HepG2 (cell line): ENCODE results near the gene RAB3B. TPM values are rescaled to one million over a fixed set of nuclear protein-coding genes. Genes with fewer than 3 reads are reported as not detected.
A peak's percentile ranks its signal among the peaks of the same experiment; 100 is the strongest.

ENCODE experiments used
- ATAC-seq: fragments of 200-7000 bp; cut with Tn5 transposase; 3 replicates; pipeline ENCODE4 v1.9.1; 2020; ENCODE audit warnings: mild to moderate bottlenecking, moderate library complexity
- BruUV-seq: library from RNA; stranded (reverse); fragments of 400-500 nt; replicated peaks from 2 replicates; lab custom pipeline; 2021; lab: Mats Ljungman, UMichigan
- CTCF ChIA-PET: fragments of 300-600 bp; formaldehyde crosslinking; extraction: SDS; loops from one replicate; lab custom pipeline; 2021; ENCODE audit warnings: low total read pairs, inconsistent platforms, low intra/inter-chr PET ratio; lab: Yijun Ruan, JAX
- POLR2A ChIA-PET: fragments of 350-600 bp; sonication (Branson Sonifier 250); formaldehyde crosslinking; loops from one replicate; lab custom pipeline; 2020; ENCODE audit warnings: antibody characterized with exemption, inconsistent platforms; lab: Yijun Ruan, JAX
- DNase-seq: peaks from one replicate; pipeline ENCODE4 v3.0.0-alpha.2; 2015; ENCODE audit warnings: low spot score
- FAIRE-seq: peaks from 3 replicates; lab custom pipeline; 2011; peaks lifted over from hg19 to GRCh38; lab: Jason Lieb, UNC
- H2AFZ ChIP-seq: one replicate; pipeline ENCODE4 v1.6.1; 2011; ENCODE audit warnings: low read length, inconsistent platforms
- H3K27ac ChIP-seq: fragments of 300-600 bp; 3 replicates; pipeline ENCODE4 v1.8.0; 2011; ENCODE audit warnings: mixed run types, mild to moderate bottlenecking, mixed read lengths, low read length, inconsistent platforms; ENCODE audit not compliant: insufficient read depth; ENCODE audit errors: extremely low read length
- H3K27me3 ChIP-seq, 2 experiments: fragments of 200-600 bp in 1 of 2; 2 replicates in 1 of 2; 3 replicates in 1 of 2; pipeline versions ENCODE4 v1.6.0 to v1.8.0; 2011; ENCODE audit warnings: low read length in 2 of 2, mild to moderate bottlenecking in 2 of 2, moderate library complexity in 2 of 2, inconsistent platforms in 1 of 2; ENCODE audit not compliant: insufficient read depth in 2 of 2, control insufficient read depth in 1 of 2
- H3K36me3 ChIP-seq, 2 experiments: fragments of 200-600 bp in 1 of 2; replicated peaks in 1 of 2; 2 replicates in 1 of 2; 3 replicates in 1 of 2; pipeline versions ENCODE4 v1.5.1 to v1.8.0; 2011; ENCODE audit warnings: low read length in 2 of 2, inconsistent platforms in 1 of 2; ENCODE audit not compliant: insufficient read depth in 2 of 2, control insufficient read depth in 1 of 2
- H3K4me1 ChIP-seq: 2 replicates; pipeline ENCODE4 v1.5.1; 2012; ENCODE audit warnings: low read length, inconsistent platforms; ENCODE audit not compliant: insufficient read depth
- H3K4me2 ChIP-seq: 2 replicates; pipeline ENCODE4 v1.6.0; 2011; ENCODE audit warnings: low read depth, low read length, inconsistent platforms
- H3K4me3 ChIP-seq, 3 experiments: fragments of 200-600 bp in 1 of 3; sonication (generic), shearing (Covaris generic) in 1 of 3; replicated peaks in 1 of 3; 2 replicates each; pipeline ENCODE4 v1.5.1; 2011 to 2016; ENCODE audit warnings: low read length in 3 of 3, inconsistent platforms in 2 of 3, low read depth in 2 of 3, mild to moderate bottlenecking in 2 of 3, control low read depth in 1 of 3, mixed read lengths in 1 of 3; ENCODE audit not compliant: insufficient read depth in 1 of 3
- H3K79me2 ChIP-seq: one replicate; pipeline ENCODE4 v1.6.1; 2011; ENCODE audit warnings: low read length, inconsistent platforms; ENCODE audit not compliant: insufficient read depth
- H3K9ac ChIP-seq: 2 replicates; pipeline ENCODE4 v1.6.0; 2011; ENCODE audit warnings: mild to moderate bottlenecking, low read depth, low read length, inconsistent platforms; ENCODE audit not compliant: insufficient read depth
- H3K9me3 ChIP-seq: 2 replicates; pipeline ENCODE4 v1.5.1; 2012; ENCODE audit warnings: mild to moderate bottlenecking, low read length
- H4K20me1 ChIP-seq: 2 replicates; pipeline ENCODE4 v1.6.0; 2011; ENCODE audit warnings: inconsistent platforms, mild to moderate bottlenecking, low read length, moderate library complexity; ENCODE audit not compliant: insufficient read depth
- ATF2 ChIP-seq: sonication (generic); formaldehyde crosslinking; IDR thresholded peaks from 2 replicates; pipeline ENCODE4 v1.4.0; 2020; ENCODE audit warnings: missing genetic modification reagents
- ATF5 ChIP-seq: sonication (generic); formaldehyde crosslinking; IDR thresholded peaks from 2 replicates; pipeline ENCODE4 v1.4.0; 2020; ENCODE audit warnings: mild to moderate bottlenecking, low read depth, missing genetic modification reagents
- FOXO4 ChIP-seq: sonication (generic); formaldehyde crosslinking; conservative IDR thresholded peaks from 2 replicates; pipeline ENCODE4 v1.8.1; 2023; ENCODE audit warnings: missing genetic modification reagents
- HOXA5 ChIP-seq: sonication (generic); formaldehyde crosslinking; IDR thresholded peaks from 2 replicates; pipeline ENCODE4 v1.4.0; 2020; ENCODE audit warnings: missing genetic modification reagents
- KLF16 ChIP-seq, 2 experiments: sonication (generic) in 1 of 2; formaldehyde crosslinking in 1 of 2; IDR thresholded peaks; 2 replicates each; pipeline versions ENCODE4 v1.6.1 to v1.8.0; 2016 to 2023; ENCODE audit warnings: missing genetic modification reagents in 2 of 2, missing compliant biosample characterization in 1 of 2
- MXI1 ChIP-seq: IDR thresholded peaks from 3 replicates; pipeline ENCODE4 v1.6.1; 2012; ENCODE audit warnings: low read depth, low read length, inconsistent platforms, borderline replicate concordance
- TFAP4 ChIP-seq: sonication (generic); IDR thresholded peaks from 2 replicates; pipeline ENCODE4 v1.6.1; 2016; ENCODE audit warnings: low read depth, borderline replicate concordance
- THAP8 ChIP-seq: sonication (generic); formaldehyde crosslinking; IDR thresholded peaks from 2 replicates; pipeline ENCODE4 v1.5.1; 2020; ENCODE audit warnings: missing genetic modification reagents, mild to moderate bottlenecking, borderline replicate concordance
- ZKSCAN1 ChIP-seq: fragments of 150-350 bp; IDR thresholded peaks from 2 replicates; pipeline ENCODE4 v1.6.1; 2014; ENCODE audit warnings: low read length
- ZNF556 ChIP-seq: sonication (generic); formaldehyde crosslinking; IDR thresholded peaks from 2 replicates; pipeline ENCODE4 v1.4.0; 2020; ENCODE audit warnings: mild to moderate bottlenecking, missing genetic modification reagents, borderline replicate concordance
- ZNF580 ChIP-seq: IDR thresholded peaks from 2 replicates; pipeline ENCODE4 v1.6.1; 2016; ENCODE audit warnings: low read depth, borderline replicate concordance
- ZNF710 ChIP-seq: sonication (generic); formaldehyde crosslinking; IDR thresholded peaks from 2 replicates; pipeline ENCODE4 v1.5.0; 2020; ENCODE audit warnings: mild to moderate bottlenecking, missing genetic modification reagents, borderline replicate concordance
- ZSCAN5A ChIP-seq: sonication (generic); formaldehyde crosslinking; IDR thresholded peaks from 2 replicates; pipeline ENCODE4 v1.8.0; 2022; ENCODE audit warnings: mild to moderate bottlenecking, missing genetic modification reagents, borderline replicate concordance
- WGBS: methylation state at CpG from one replicate; pipeline ENCODE4 v1.1.6; 2017; ENCODE audit warnings: low lambda C conversion rate; 5-methylcytosine and 5-hydroxymethylcytosine counted together
- in situ Hi-C: cut with HindIII; loops from 2 replicates; pipeline ENCODE4 v1.10.0; 2017; ENCODE audit warnings: low pct_unique_long_range_greater_than_20kb; ENCODE audit not compliant: extremely low pct_ligation_motif_present
- intact Hi-C: fragments of 100-400 bp; cut with micrococcal nuclease; formaldehyde crosslinking; loops from one replicate; pipeline ENCODE4 v1.10.0; 2022; ENCODE audit not compliant: unreplicated experiment
- polyA plus RNA-seq, 8 experiments: library from polyadenylated mRNA; depleted of rRNA in 3 of 8; stranded (reverse) in 7 of 8; unstranded in 1 of 8; fragments of >200 nt; fragmentation: Illumina TruSeq in 4 of 8; extraction: Trizol in 4 of 8; gene quantifications; 2 replicates each; pipeline versions ENCODE4 v1.2.1 to v1.2.3, GENCODE V29; 2011 to 2016; ENCODE audit warnings: low read depth in 4 of 8, missing spikeins in 1 of 8, mixed read lengths in 1 of 8; ENCODE audit not compliant: insufficient read depth in 1 of 8
- total RNA-seq, 5 experiments: library from RNA; depleted of rRNA; stranded (reverse); fragments of >200 nt; fragmentation: Illumina TruSeq; extraction: Trizol; gene quantifications; 2 replicates each; pipeline ENCODE4 v1.2.3, GENCODE V29; 2016; ENCODE audit warnings: low read depth in 1 of 5

The RAB3B gene
- total and polyA plus RNA-seq, 2 of the 13 experiments (the other 11 are each of a cell fraction or from before 2014, with no cell fraction given) = 1.0 to 1.2 TPM

GRCh38 chr1:52037402-52037814 lies 46.9 kb upstream of the RAB3B start:
- POLR2A ChIA-PET = interaction anchor here (0.6 to 2.8 kb wide), 7 partner anchors 9 to 42 kb away, joined by 3 to 22 read pairs (median 3); partner anchors contain the start of gene TXNDC12
- in situ Hi-C loops (no loop called here), intact Hi-C loops (no loop called here)
- Histone ChIP-seq H2AFZ (no peak overlapping the region), H3K4me2 (peak overlapping the region; percentile 40), H3K4me1 (peaks cover 47% of the 10 kb centered on the region), H3K27me3 (no peaks in the 10 kb centered on the region; a peak in 1 of 5 replicates), H4K20me1 (no peaks in the 10 kb centered on the region), H3K36me3 (peaks cover 5 to 20% of the 10 kb centered on the region in 2 experiments; a peak in 4 of 5 replicates), H3K79me2 (peaks cover 7% of the 10 kb centered on the region), H3K27ac (peak overlapping the region; percentile 56), H3K4me3 (no peak overlapping the region), H3K9ac (no peak overlapping the region), H3K9me3 (no peaks in the 10 kb centered on the region)
- FAIRE-seq (peak; percentile 90), DNase-seq (peak; percentile 97), ATAC-seq (peak; percentile 76)
- BruUV-seq = no TSS peak
- CTCF ChIA-PET = no interaction called here
- WGBS = 4% methylated on average over 4 of the region's 5 CpGs
- peak; percentile 91; the same call in 1 of the 2 replicates for TF ChIP-seq ZNF556 (CRISPR knock-in tag)
- no peak for TF ChIP-seq ZKSCAN1
- 0 out of 2 replicates have a peak, but pooled peaks have one; percentile 79 for TF ChIP-seq HOXA5
- TF ChIP-seq KLF16 (CRISPR knock-in tag; IDR thresholded peaks at IDR 0.05) = peak in 1 of 2 experiments; percentile 91; a peak in 2 of 4 replicates
- TF ChIP-seq FOXO4 (CRISPR knock-in tag) = no peak
- TF ChIP-seq ATF2 = peak; percentile 90
- TF ChIP-seq ZNF580 (CRISPR knock-in tag) = peak; percentile 82; the same call in 1 of the 2 replicates
- peak; percentile 58; the same call in 1 of the 2 replicates for TF ChIP-seq ZSCAN5A (CRISPR knock-in tag)
- TF ChIP-seq MXI1 = 0 out of 3 replicates have a peak, but pooled peaks have one; percentile 13
- TF ChIP-seq THAP8 = no peak
- TF ChIP-seq ATF5 (CRISPR knock-in tag) = no peak
- 0 out of 2 replicates have a peak, but pooled peaks have one; percentile 39 for TF ChIP-seq ZNF710
- peak; percentile 97 for TF ChIP-seq TFAP4
